Stimulated activated CD4-positive, alpha-beta T cell treated with anti-CD3 and anti-CD28 coated beads, TNF-alpha, amount 100 ng/mL, for 48 hours (primary cell): ENCODE data around the gene ERBB2.
"Not testable (repeated sequence)": the region's sequence is repeated elsewhere in the genome, so short reads cannot be mapped to it uniquely, and the experiment has no call there.

Source experiments
- DNase-seq, 3 donors: peaks; one replicate each; pipeline ENCODE4 v3.0.0-alpha.2; 2020; ENCODE audit warnings: low read depth in 3 of 3

Gene ERBB2

GRCh38 chr17:39703913-39704312 is 4.0 kb downstream of the ERBB2 start:
- DNase-seq, result no peak

GRCh38 chr17:39704821-39705551 is 5.1 kb downstream of the ERBB2 start:
- DNase-seq, result no peak

GRCh38 chr17:39705786-39706348 is 6.0 kb downstream of the ERBB2 start:
- DNase-seq, result no peak

GRCh38 chr17:39706383-39706782 is 6.5 kb downstream of the ERBB2 start:
- no peak for DNase-seq

GRCh38 chr17:39706921-39707337 is 7.1 kb downstream of the ERBB2 start:
- no peak for DNase-seq

- no peak for DNase-seq
Measured at GRCh38 chr17:39709319-39709997, 9.6 kb downstream of the ERBB2 start.

- no peak for DNase-seq
Measured at GRCh38 chr17:39709998-39710964, 10.4 kb downstream of the ERBB2 start.

- not testable (repeated sequence) for DNase-seq
Measured at GRCh38 chr17:39711071-39711470, 11.2 kb downstream of the ERBB2 start.

- no peak for DNase-seq
Measured at GRCh38 chr17:39711851-39712250, 12.0 kb downstream of the ERBB2 start.

- DNase-seq, result no peak
Measured at GRCh38 chr17:39714234-39714633, 14.4 kb downstream of the ERBB2 start.

- no peak for DNase-seq
Measured at GRCh38 chr17:39715375-39716072, 15.7 kb downstream of the ERBB2 start.

- DNase-seq, result no peak
Measured at GRCh38 chr17:39716073-39716818, 16.4 kb downstream of the ERBB2 start.

GRCh38 chr17:39716879-39717536 is 17.1 kb downstream of the ERBB2 start:
- DNase-seq, result no peak

- DNase-seq, result no peak
Measured at GRCh38 chr17:39717660-39718059, 17.8 kb downstream of the ERBB2 start.

- DNase-seq, result no peak
Measured at GRCh38 chr17:39719563-39720355, 19.9 kb downstream of the ERBB2 start.

- no peak for DNase-seq
Measured at GRCh38 chr17:39722104-39722503, 22.2 kb downstream of the ERBB2 start.

GRCh38 chr17:39722965-39723848 is 23.3 kb downstream of the ERBB2 start:
- no peak for DNase-seq

- no peak for DNase-seq
Measured at GRCh38 chr17:39724731-39725130, 24.9 kb downstream of the ERBB2 start.
